H1 (cell line): ENCODE results near the gene AGBL1. TPM values are rescaled to one million over a fixed set of nuclear protein-coding genes. Genes with fewer than 3 reads are reported as not detected.
A peak's percentile ranks its signal among the peaks of the same experiment; 100 is the strongest.

ENCODE experiments used
- CTCF ChIA-PET: fragments of 300-600 bp; sonication (Branson Sonifier 250); formaldehyde crosslinking; loops from one replicate; lab custom pipeline; 2021; ENCODE audit not compliant: partially characterized antibody; lab: Charles Lee
- POLR2A ChIA-PET: fragments of 300-600 bp; sonication (Branson Sonifier 250); formaldehyde crosslinking; loops from one replicate; lab custom pipeline; 2021; ENCODE audit warnings: inconsistent platforms; ENCODE audit not compliant: partially characterized antibody; lab: Charles Lee
- DNase-seq, 2 experiments: peaks; one replicate each; pipeline versions ENCODE4 v3.0.0 to v3.0.0-alpha.2; 2010 to 2022; ENCODE audit warnings: low spot score in 2 of 2, low read depth in 1 of 2, mixed read lengths in 1 of 2
- FAIRE-seq: peaks from 2 replicates; lab custom pipeline; 2011; peaks lifted over from hg19 to GRCh38; lab: Jason Lieb, UNC
- H2AFZ ChIP-seq: 2 replicates; pipeline ENCODE4 v1.8.1; 2012; ENCODE audit warnings: low read length, inconsistent platforms
- H2AK5ac ChIP-seq: 2 replicates; pipeline ENCODE4 v1.6.1; 2013; ENCODE audit warnings: low read depth, low read length
- H2BK120ac ChIP-seq: replicated peaks from 2 replicates; pipeline ENCODE3; 2013; ENCODE audit warnings: low read depth, low read length, inconsistent platforms
- H2BK12ac ChIP-seq: 2 replicates; pipeline ENCODE4 v1.6.1; 2013; ENCODE audit warnings: low read depth, low read length
- H2BK15ac ChIP-seq: 2 replicates; pipeline ENCODE4 v1.6.1; 2013; ENCODE audit warnings: low read length
- H2BK20ac ChIP-seq: 2 replicates; pipeline ENCODE4 v1.6.1; 2013; ENCODE audit warnings: low read length
- H2BK5ac ChIP-seq: 2 replicates; pipeline ENCODE4 v1.6.1; 2013; ENCODE audit warnings: low read depth, low read length
- H3K14ac ChIP-seq: 2 replicates; pipeline ENCODE4 v1.6.1; 2013; ENCODE audit warnings: inconsistent platforms; ENCODE audit not compliant: insufficient read length
- H3K18ac ChIP-seq: 2 replicates; pipeline ENCODE4 v1.6.1; 2013; ENCODE audit warnings: low read length; ENCODE audit errors: extremely low read depth
- H3K23ac ChIP-seq: 2 replicates; pipeline ENCODE4 v1.6.1; 2013; ENCODE audit warnings: inconsistent platforms; ENCODE audit not compliant: insufficient read length
- H3K23me2 ChIP-seq: 2 replicates; pipeline ENCODE4 v1.6.1; 2013; ENCODE audit warnings: low read depth, low read length
- H3K27ac ChIP-seq: 2 replicates; pipeline ENCODE4 v1.6.1; 2011; ENCODE audit warnings: low read depth, low read length, inconsistent platforms
- H3K27me3 ChIP-seq, 4 experiments: replicated peaks in 1 of 4; 1 replicate in 1 of 4; 2 replicates in 3 of 4; pipeline versions ENCODE4 v1.6.1 to v1.8.1; 2011 to 2013; ENCODE audit warnings: low read length in 3 of 4, mild to moderate bottlenecking in 3 of 4, inconsistent platforms in 2 of 4, mixed read lengths in 2 of 4, moderate library complexity in 1 of 4; ENCODE audit not compliant: control insufficient read depth in 3 of 4, insufficient read depth in 3 of 4; ENCODE audit errors: extremely low read depth in 1 of 4
- H3K36me3 ChIP-seq, 4 experiments: 2 replicates each; pipeline versions ENCODE4 v1.6.1 to v1.8.1; 2011 to 2013; ENCODE audit warnings: mild to moderate bottlenecking in 4 of 4, low read length in 3 of 4, moderate library complexity in 2 of 4, control low read depth in 1 of 4, inconsistent platforms in 1 of 4; ENCODE audit not compliant: insufficient read depth in 4 of 4, control insufficient read depth in 2 of 4
- H3K4ac ChIP-seq: replicated peaks from 2 replicates; pipeline ENCODE3; 2013; ENCODE audit warnings: low read length, low read depth, mixed read lengths, inconsistent platforms; ENCODE audit not compliant: insufficient read length
- H3K4me1 ChIP-seq, 4 experiments: replicated peaks in 1 of 4; 1 replicate in 1 of 4; 2 replicates in 3 of 4; pipeline versions ENCODE4 v1.6.1 to v1.8.1; 2011 to 2013; ENCODE audit warnings: low read length in 3 of 4, inconsistent platforms in 2 of 4, mixed read lengths in 1 of 4; ENCODE audit not compliant: insufficient read depth in 4 of 4, control insufficient read depth in 3 of 4
- H3K4me2 ChIP-seq, 2 experiments: 2 replicates each; pipeline versions ENCODE4 v1.6.1 to v1.8.1; 2011 to 2013; ENCODE audit warnings: low read depth in 2 of 2, low read length in 2 of 2, control low read depth in 1 of 2, inconsistent platforms in 1 of 2, mild to moderate bottlenecking in 1 of 2; ENCODE audit not compliant: insufficient read depth in 1 of 2
- H3K4me3 ChIP-seq, 4 experiments: fragments of 200-600, 300-600 bp in 1 of 4; sonication (generic), shearing (Covaris generic), sonication (Bioruptor Twin) in 1 of 4; 2 replicates each; pipeline versions ENCODE4 v1.5.1 to v1.8.1; 2011 to 2016; ENCODE audit warnings: low read length in 4 of 4, low read depth in 3 of 4, control low read depth in 2 of 4, inconsistent platforms in 2 of 4, mild to moderate bottlenecking in 2 of 4, mixed read lengths in 1 of 4, moderate library complexity in 1 of 4; ENCODE audit not compliant: insufficient read depth in 2 of 4; ENCODE audit errors: extremely low read depth in 1 of 4
- H3K56ac ChIP-seq: replicated peaks from 2 replicates; pipeline ENCODE3; 2013; ENCODE audit warnings: low read depth, mild to moderate bottlenecking, mixed read lengths, low read length, inconsistent platforms; ENCODE audit not compliant: insufficient read length
- H3K79me1 ChIP-seq: 2 replicates; pipeline ENCODE4 v1.6.1; 2013; ENCODE audit warnings: low read depth, low read length, control low read depth
- H3K79me2 ChIP-seq, 2 experiments: 2 replicates each; pipeline versions ENCODE4 v1.6.1 to v1.8.1; 2012 to 2013; ENCODE audit warnings: low read length in 2 of 2, mild to moderate bottlenecking in 2 of 2, inconsistent platforms in 1 of 2; ENCODE audit not compliant: insufficient read depth in 2 of 2, control insufficient read depth in 1 of 2
- H3K9ac ChIP-seq, 4 experiments: replicated peaks in 1 of 4; 1 replicate in 1 of 4; 2 replicates in 3 of 4; pipeline versions ENCODE4 v1.6.1 to v1.8.1; 2011 to 2013; ENCODE audit warnings: low read depth in 3 of 4, low read length in 3 of 4, control low read depth in 2 of 4, mild to moderate bottlenecking in 2 of 4, moderate library complexity in 2 of 4, inconsistent platforms in 1 of 4; ENCODE audit errors: extremely low read depth in 1 of 4
- H3K9me3 ChIP-seq, 2 experiments: 2 replicates each; pipeline versions ENCODE4 v1.6.1 to v1.8.1; 2012 to 2013; ENCODE audit warnings: mild to moderate bottlenecking in 2 of 2, moderate library complexity in 2 of 2, control low read depth in 1 of 2, inconsistent platforms in 1 of 2, low read depth in 1 of 2, low read length in 1 of 2, mixed read lengths in 1 of 2; ENCODE audit not compliant: insufficient read depth in 2 of 2
- H4K20me1 ChIP-seq, 2 experiments: replicated peaks in 1 of 2; 2 replicates each; pipeline versions ENCODE3 to v1.8.1; 2011 to 2013; ENCODE audit warnings: inconsistent platforms in 2 of 2, low read length in 2 of 2, mild to moderate bottlenecking in 1 of 2; ENCODE audit not compliant: insufficient read depth in 2 of 2, control insufficient read depth in 1 of 2
- H4K5ac ChIP-seq: 2 replicates; pipeline ENCODE4 v1.6.1; 2013; ENCODE audit warnings: low read length, low read depth, mixed read lengths, inconsistent platforms; ENCODE audit not compliant: insufficient read length
- H4K8ac ChIP-seq: 2 replicates; pipeline ENCODE4 v1.8.0; 2013; ENCODE audit warnings: mild to moderate bottlenecking, moderate library complexity, low read length, inconsistent platforms; ENCODE audit not compliant: insufficient read depth; ENCODE audit errors: extremely low read depth
- H4K91ac ChIP-seq: replicated peaks from 2 replicates; pipeline ENCODE3; 2013; ENCODE audit warnings: low read length, mixed read lengths, inconsistent platforms; ENCODE audit not compliant: insufficient read length
- ASH2L ChIP-seq: fragments of 200-600, 300-600 bp; sonication (generic); IDR thresholded peaks from one replicate; pipeline ENCODE4 v1.7.1; 2017; ENCODE audit warnings: low read length
- BACH1 ChIP-seq: IDR thresholded peaks from 2 replicates; pipeline ENCODE4 v1.6.1; 2012; ENCODE audit warnings: low read length, improper control_type of control experiment
- EP300 ChIP-seq, 2 experiments: IDR thresholded peaks; 1 replicate in 1 of 2; 2 replicates in 1 of 2; pipeline ENCODE4 v1.6.1; 2011 to 2012; ENCODE audit warnings: low read depth in 2 of 2, low read length in 2 of 2, mild to moderate bottlenecking in 2 of 2, borderline replicate concordance in 1 of 2, inconsistent platforms in 1 of 2, moderate library complexity in 1 of 2
- HDAC6 ChIP-seq: IDR thresholded peaks from one replicate; pipeline ENCODE4 v1.7.1; 2012; ENCODE audit warnings: low read depth, mild to moderate bottlenecking, inconsistent platforms, low read length, moderate library complexity
- JUND ChIP-seq: IDR thresholded peaks from 2 replicates; pipeline ENCODE4 v1.6.1; 2011; ENCODE audit warnings: mild to moderate bottlenecking, improper control_type of control experiment, low read length
- MAFK ChIP-seq: IDR thresholded peaks from 2 replicates; pipeline ENCODE4 v1.6.1; 2012; ENCODE audit warnings: low read depth, mild to moderate bottlenecking, improper control_type of control experiment, low read length
- PHF8 ChIP-seq: fragments of 200-600 bp; sonication (generic); conservative IDR thresholded peaks from 2 replicates; pipeline ENCODE4 v1.7.1; 2012; ENCODE audit warnings: low read depth, mild to moderate bottlenecking, inconsistent platforms, low read length, moderate library complexity
- POLR2A ChIP-seq, 2 experiments: IDR thresholded peaks; 1 replicate in 1 of 2; 2 replicates in 1 of 2; pipeline ENCODE4 v1.6.1; 2011; ENCODE audit warnings: low read depth in 2 of 2, low read length in 2 of 2, mild to moderate bottlenecking in 2 of 2; ENCODE audit errors: control extremely low read depth in 1 of 2
- POU5F1 ChIP-seq: IDR thresholded peaks from 2 replicates; pipeline ENCODE4 v1.6.1; 2011; ENCODE audit warnings: low read depth, mild to moderate bottlenecking, low read length, moderate library complexity
- RNF2 ChIP-seq: fragments of 200-900, 300-1000 bp; sonication (generic); IDR thresholded peaks from 2 replicates; pipeline ENCODE4 v1.7.1; 2016; ENCODE audit warnings: borderline replicate concordance, low read depth, mild to moderate bottlenecking, antibody characterized with exemption, low read length; ENCODE audit not compliant: poor library complexity, severe bottlenecking; ENCODE audit errors: missing control alignments
- SRF ChIP-seq: IDR thresholded peaks from 2 replicates; pipeline ENCODE4 v1.6.1; 2011; ENCODE audit warnings: mild to moderate bottlenecking, low read depth, low read length, moderate library complexity
- WGBS, 2 experiments: shearing (Covaris generic) in 1 of 2; methylation state at CpG; one replicate each; pipeline versions ENCODE4 v1.1.6 to v1.1.7; 2013 to 2015; ENCODE audit warnings: low lambda C conversion rate in 2 of 2, mixed read lengths in 2 of 2, inconsistent platforms in 1 of 2, low coverage in 1 of 2, missing lambda C conversion rate in 1 of 2; ENCODE audit not compliant: insufficient replicate concordance in 2 of 2, insufficient coverage in 1 of 2, insufficient read length in 1 of 2; ENCODE audit errors: extremely low coverage in 1 of 2, missing lambda C conversion rate in 1 of 2; 5-methylcytosine and 5-hydroxymethylcytosine counted together
- polyA plus RNA-seq, 7 experiments: library from polyadenylated mRNA; depleted of rRNA in 3 of 7; stranded (reverse) in 5 of 7; unstranded in 2 of 7; fragments of >200 nt in 5 of 7; fragments of 200-250 nt in 2 of 7; gene quantifications; 1 replicate in 5 of 7; 2 replicates in 1 of 7; 4 replicates in 1 of 7; pipeline versions ENCODE4 v1.2.1 to v1.2.3, GENCODE V29; 2011 to 2013; ENCODE audit warnings: missing spikeins in 2 of 7, mixed read lengths in 2 of 7
- total RNA-seq: library from RNA; stranded (reverse); fragmentation: NEBNext Ultra II Directional; extraction: Animal tissue kit (Norgen Biotek cat#: 25700); gene quantifications from 2 replicates; pipeline ENCODE4 v1.2.1, GENCODE V29; 2021
- TF ChIP-seq, protein P1 (sequence below), 3 experiments: IDR thresholded peaks; 1 replicate in 2 of 3; 2 replicates in 1 of 3; pipeline versions ENCODE4 v1.5.1 to v1.6.1; 2011; ENCODE audit warnings: low read length in 3 of 3, mild to moderate bottlenecking in 3 of 3, inconsistent platforms in 2 of 3, low read depth in 1 of 3, moderate library complexity in 1 of 3; ENCODE audit not compliant: insufficient read depth in 1 of 3; ENCODE audit errors: control extremely low read depth in 1 of 3

Gene AGBL1
- total and polyA plus RNA-seq, 2 of the 8 experiments (the other 6 are each of a cell fraction or from before 2014, with no cell fraction given) = not detected

DNA sequence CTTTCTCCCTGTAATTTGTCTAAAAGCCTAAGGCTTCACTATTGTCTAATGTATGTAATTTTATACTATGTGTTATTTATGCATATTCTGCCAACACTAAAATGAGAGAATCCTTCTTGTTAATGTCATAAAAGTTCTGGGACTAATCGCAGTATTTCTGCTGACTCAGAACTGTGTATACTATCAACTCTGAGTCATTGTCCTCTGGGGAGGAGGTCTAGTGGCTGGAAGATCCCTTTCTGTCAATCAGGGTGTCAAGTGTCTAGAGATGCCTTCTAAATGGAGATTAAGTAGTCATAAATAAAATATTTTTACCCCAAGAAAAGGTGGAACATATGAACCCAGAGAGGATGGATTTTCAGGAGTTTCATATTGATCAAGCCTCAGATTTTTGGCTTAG, 473.4 kb downstream of the AGBL1 start:
- Histone ChIP-seq H3K9ac (no peak overlapping the region), H3K36me3 (no peaks in the 10 kb centered on the region), H3K23me2 (no peaks in the 10 kb centered on the region), H3K56ac (no peak overlapping the region), H3K79me1 (no peaks in the 10 kb centered on the region), H3K4ac (no peak overlapping the region), H3K14ac (no peak overlapping the region), H2BK20ac (no peak overlapping the region), H2BK12ac (no peak overlapping the region), H4K8ac (no peak overlapping the region), H3K9me3 (no peaks in the 10 kb centered on the region), H3K4me3 (no peak overlapping the region), H3K79me2 (no peaks in the 10 kb centered on the region), H3K23ac (no peak overlapping the region), H4K5ac (no peak overlapping the region), H3K4me2 (no peak overlapping the region), H2BK5ac (no peak overlapping the region), H4K91ac (no peak overlapping the region), H2BK120ac (no peak overlapping the region), H3K27me3 (no peaks in the 10 kb centered on the region), H2BK15ac (no peak overlapping the region), H3K18ac (no peak overlapping the region), H2AFZ (no peak overlapping the region), H2AK5ac (no peak overlapping the region), H3K4me1 (peaks cover 0 to 2% (median 0%) of the 10 kb centered on the region in 4 experiments; a peak in 2 of 7 replicates), H4K20me1 (no peaks in the 10 kb centered on the region), H3K27ac (no peak overlapping the region)
- 95% methylated on average over 1 of the region's 1 CpG; no CpG with 5 or more reads in 1 of the 2 experiments for WGBS, 2 experiments
- TF ChIP-seq JUND (0 out of 2 replicates have a peak, but pooled peaks have one; percentile 17), EP300 (IDR thresholded peaks at IDR 0.05; ENCODE audit: borderline replicate concordance in 1 of 2, low read depth in 2 of 2, low read length in 2 of 2) (no peak), PHF8 (no peak), MAFK (peak; percentile 89), HDAC6 (no peak), ASH2L (no peak), RNF2 (no peak), SRF (no peak), BACH1 (peak; percentile 98), POLR2A (IDR thresholded peaks at IDR 0.05; ENCODE audit: control extremely low read depth in 1 of 2, low read depth in 2 of 2, low read length in 2 of 2) (no peak), POU5F1 (no peak)
- TF ChIP-seq, protein P1, sequence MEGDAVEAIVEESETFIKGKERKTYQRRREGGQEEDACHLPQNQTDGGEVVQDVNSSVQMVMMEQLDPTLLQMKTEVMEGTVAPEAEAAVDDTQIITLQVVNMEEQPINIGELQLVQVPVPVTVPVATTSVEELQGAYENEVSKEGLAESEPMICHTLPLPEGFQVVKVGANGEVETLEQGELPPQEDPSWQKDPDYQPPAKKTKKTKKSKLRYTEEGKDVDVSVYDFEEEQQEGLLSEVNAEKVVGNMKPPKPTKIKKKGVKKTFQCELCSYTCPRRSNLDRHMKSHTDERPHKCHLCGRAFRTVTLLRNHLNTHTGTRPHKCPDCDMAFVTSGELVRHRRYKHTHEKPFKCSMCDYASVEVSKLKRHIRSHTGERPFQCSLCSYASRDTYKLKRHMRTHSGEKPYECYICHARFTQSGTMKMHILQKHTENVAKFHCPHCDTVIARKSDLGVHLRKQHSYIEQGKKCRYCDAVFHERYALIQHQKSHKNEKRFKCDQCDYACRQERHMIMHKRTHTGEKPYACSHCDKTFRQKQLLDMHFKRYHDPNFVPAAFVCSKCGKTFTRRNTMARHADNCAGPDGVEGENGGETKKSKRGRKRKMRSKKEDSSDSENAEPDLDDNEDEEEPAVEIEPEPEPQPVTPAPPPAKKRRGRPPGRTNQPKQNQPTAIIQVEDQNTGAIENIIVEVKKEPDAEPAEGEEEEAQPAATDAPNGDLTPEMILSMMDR (IDR thresholded peaks at IDR 0.05; ENCODE audit: control extremely low read depth in 1 of 3, insufficient read depth in 1 of 3, low read depth in 1 of 3, low read length in 3 of 3) = no peak
- DNase-seq (no peak), FAIRE-seq (no peak)
- ChIA-PET POLR2A (no interaction called here), CTCF (interaction anchor here (2.0 kb wide), 1 partner anchor 190 kb away, joined by 6 read pairs; no protein-coding TSS in a partner anchor)
